ENCODE results near the gene OR51E2.

DNA sequence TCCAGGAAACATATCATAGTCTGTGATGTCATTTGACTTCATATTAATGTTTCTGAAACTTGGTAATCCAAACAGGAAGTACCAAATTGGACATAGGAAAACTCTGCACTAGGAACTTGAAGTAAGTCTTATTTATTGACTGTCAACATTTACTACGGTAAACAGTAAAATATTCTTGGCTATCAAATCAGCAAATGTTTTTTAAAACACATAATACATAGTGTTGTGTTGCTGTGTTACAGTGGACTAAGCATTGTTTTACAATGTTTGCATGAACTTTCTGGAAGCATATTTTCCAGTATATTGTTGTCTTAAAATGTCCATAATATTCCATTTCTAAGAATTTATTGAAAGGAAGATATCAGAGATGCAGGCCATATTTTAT is 2.8 kb upstream of the OR51E2 start:
- TF ChIP-seq POLR2AphosphoS5 (IDR thresholded peaks at IDR 0.05; ENCODE audit: low read depth, low read length) (no peak), TAF1 (IDR thresholded peaks at IDR 0.05; ENCODE audit: borderline replicate concordance, insufficient read depth, low read length) (no peak)
